A549 (cell line): Measurements from ENCODE around the gene HHATL. TPM values are rescaled to one million over a fixed set of nuclear protein-coding genes. Genes with fewer than 3 reads are reported as not detected.

ENCODE experiments used
- ATAC-seq, 2 experiments: fragments of 200-7000 bp in 1 of 2; fragments of >200 bp in 1 of 2; cut with Nextera tagmentation in 1 of 2; cut with Tn5 transposase in 1 of 2; 3 replicates each; pipeline versions ENCODE4 v1.8.0 to v1.9.1; 2018 to 2020; ENCODE audit warnings: mild to moderate bottlenecking in 1 of 2, moderate library complexity in 1 of 2
- CTCF ChIA-PET: fragments of 300-600 bp; sonication (Branson Sonifier 250); formaldehyde crosslinking; extraction: SDS; loops from one replicate; lab custom pipeline; 2021; ENCODE audit warnings: antibody characterized with exemption, inconsistent platforms; lab: Yijun Ruan, JAX
- POLR2A ChIA-PET: fragments of 350-600 bp; formaldehyde crosslinking; extraction: SDS; loops from one replicate; lab custom pipeline; 2021; ENCODE audit warnings: antibody characterized with exemption, inconsistent platforms; lab: Yijun Ruan, JAX
- DNase-seq, 2 experiments: peaks; one replicate each; pipeline versions ENCODE4 v3.0.0 to v3.0.0-alpha.2; 2011 to 2016; ENCODE audit warnings: low read depth in 1 of 2, low spot score in 1 of 2
- FAIRE-seq: peaks from 2 replicates; lab custom pipeline; 2011; peaks lifted over from hg19 to GRCh38; lab: Jason Lieb, UNC
- H3K27ac ChIP-seq, 2 experiments: fragments of >200 bp; sonication (Bioruptor Twin); formaldehyde crosslinking; 3 replicates each; pipeline ENCODE4 v1.5.1; 2016 to 2017
- H3K4me1 ChIP-seq: fragments of >200 bp; sonication (Bioruptor Twin); formaldehyde crosslinking; 3 replicates; pipeline ENCODE4 v1.6.1; 2016
- H3K4me2 ChIP-seq: fragments of >200 bp; sonication (Bioruptor Twin); formaldehyde crosslinking; 3 replicates; pipeline ENCODE4 v1.6.1; 2016
- H3K4me3 ChIP-seq: fragments of >200 bp; sonication (Bioruptor Twin); formaldehyde crosslinking; 3 replicates; pipeline ENCODE4 v1.5.1; 2016
- H3K9me3 ChIP-seq: fragments of >200 bp; sonication (Bioruptor Twin); formaldehyde crosslinking; 3 replicates; pipeline ENCODE4 v1.6.1; 2016
- CBX2 ChIP-seq: fragments of 200-600 bp; sonication (generic); IDR thresholded peaks from 2 replicates; pipeline ENCODE4 v1.6.1; 2016; ENCODE audit warnings: low read depth, mild to moderate bottlenecking, borderline replicate concordance
- CHD2 ChIP-seq: fragments of 150-350 bp; IDR thresholded peaks from 2 replicates; pipeline ENCODE4 v1.6.1; 2014; ENCODE audit warnings: low read length; ENCODE audit not compliant: partially characterized antibody
- CTCF ChIP-seq: fragments of >200 bp; sonication (Bioruptor Twin); formaldehyde crosslinking; IDR thresholded peaks from 3 replicates; pipeline ENCODE4 v1.5.1; 2016
- EHF ChIP-seq: fragments of 250-450 bp; sonication (Bioruptor Pico); IDR thresholded peaks from 2 replicates; pipeline ENCODE4 v1.5.0; 2020; ENCODE audit warnings: mild to moderate bottlenecking
- EHMT2 ChIP-seq: fragments of 200-600 bp; sonication (generic); IDR thresholded peaks from 2 replicates; pipeline ENCODE4 v1.6.1; 2016; ENCODE audit warnings: antibody characterized with exemption, low read depth, mild to moderate bottlenecking, moderate library complexity
- ELK1 ChIP-seq: fragments of 150-350 bp; IDR thresholded peaks from 2 replicates; pipeline ENCODE4 v1.6.1; 2014; ENCODE audit warnings: low read depth, mild to moderate bottlenecking, low read length
- FOSB ChIP-seq: fragments of 250-450 bp; sonication (Bioruptor Pico); IDR thresholded peaks from 2 replicates; pipeline ENCODE4 v1.5.0; 2020; ENCODE audit warnings: mild to moderate bottlenecking, moderate library complexity
- GATA3 ChIP-seq: IDR thresholded peaks from 2 replicates; pipeline ENCODE4 v1.6.1; 2012; ENCODE audit warnings: borderline replicate concordance
- HDAC2 ChIP-seq: fragments of 200-600 bp; sonication (generic); IDR thresholded peaks from 2 replicates; pipeline ENCODE4 v1.6.1; 2016
- HMGXB4 ChIP-seq: fragments of 250-450 bp; sonication (Bioruptor Pico); IDR thresholded peaks from 2 replicates; pipeline ENCODE4 v1.5.0; 2021; ENCODE audit warnings: mild to moderate bottlenecking, moderate library complexity, borderline replicate concordance
- JUNB ChIP-seq: fragments of >200 bp; sonication (Bioruptor Twin); formaldehyde crosslinking; IDR thresholded peaks from 2 replicates; pipeline ENCODE4 v1.6.1; 2016
- MAFK ChIP-seq: fragments of 450-650 bp; IDR thresholded peaks from 2 replicates; pipeline ENCODE4 v1.6.1; 2014; ENCODE audit not compliant: partially characterized antibody
- RAD21 ChIP-seq, 2 experiments: fragments of >200 bp in 1 of 2; sonication (Bioruptor Twin) in 1 of 2; formaldehyde crosslinking in 1 of 2; IDR thresholded peaks in 1 of 2; conservative IDR thresholded peaks in 1 of 2; 2 replicates in 1 of 2; 3 replicates in 1 of 2; pipeline ENCODE4 v1.6.1; 2012 to 2018; ENCODE audit warnings: inconsistent platforms in 1 of 2
- SREBF2 ChIP-seq: fragments of 450-650 bp; IDR thresholded peaks from 2 replicates; pipeline ENCODE4 v1.6.1; 2014; ENCODE audit warnings: mild to moderate bottlenecking, moderate library complexity
- ZC3H11A ChIP-seq: fragments of 450-650 bp; IDR thresholded peaks from 2 replicates; pipeline ENCODE4 v1.6.1; 2014; ENCODE audit warnings: antibody characterized with exemption, mild to moderate bottlenecking
- WGBS: methylation state at CpG from one replicate; pipeline ENCODE4 v1.1.6; 2017; ENCODE audit errors: missing lambda C conversion rate; 5-methylcytosine and 5-hydroxymethylcytosine counted together
- polyA plus RNA-seq, 4 experiments: library from polyadenylated mRNA; depleted of rRNA in 3 of 4; stranded (reverse); fragments of >200 nt; fragmentation: RNase III in 1 of 4; extraction: RNeasy Plus Mini Kit Qiagen cat#74134 plus additional on column Dnase treatment in 1 of 4; gene quantifications; 2 replicates in 3 of 4; 3 replicates in 1 of 4; pipeline ENCODE4 v1.2.3, GENCODE V29; 2011 to 2017

Gene HHATL
- polyA plus RNA-seq, 2 of the 4 experiments (the other 2 are of a cell fraction) = not detected

GRCh38 chr3:42750834-42751233, 48.2 kb upstream of the HHATL start:
- Histone ChIP-seq H3K9me3 (no peaks in the 10 kb centered on the region), H3K4me1 (no peaks in the 10 kb centered on the region), H3K4me2 (no peak overlapping the region), H3K4me3 (no peak overlapping the region), H3K27ac (no peak overlapping the region)
- TF ChIP-seq EHMT2 = no peak
- ChIA-PET POLR2A (no interaction called here), CTCF (interaction anchor here (0.9 to 1.7 kb wide), 3 partner anchors 10 to 169 kb away, joined by 3 to 8 read pairs (median 4); partner anchors contain the start of gene SEC22C)
- 67% methylated on average over 2 of the region's 7 CpGs for WGBS
- DNase-seq (no peak), FAIRE-seq (no peak), ATAC-seq (no peak)

- FAIRE-seq = no peak
- POLR2A ChIA-PET = no interaction called here
- TF ChIP-seq RAD21 (conservative IDR thresholded peaks at IDR 0.05 in 1 of 2, IDR thresholded peaks at IDR 0.05 in 1 of 2) = peak in 1 of 2 experiments; percentile 38; a peak in 2 of 5 replicates
- peak; percentile 25; the same call in 2 of the 3 replicates for TF ChIP-seq CTCF
- TF ChIP-seq FOSB (CRISPR knock-in tag) = no peak
Measured at GRCh38 chr3:42749753-42750231, 47.2 kb upstream of the HHATL start.

GRCh38 chr3:42749025-42749752, 46.6 kb upstream of the HHATL start:
- FAIRE-seq (no peak), ATAC-seq (no peak), DNase-seq (no peak)
- Histone ChIP-seq H3K9me3 (no peaks in the 10 kb centered on the region), H3K4me1 (no peaks in the 10 kb centered on the region), H3K4me3 (no peak overlapping the region)
- 85% methylated on average over 7 of the region's 10 CpGs for WGBS
- TF ChIP-seq JUNB (no peak), CTCF (no peak), GATA3 (no peak), HMGXB4 (CRISPR knock-in tag) (no peak), CBX2 (no peak), ZC3H11A (no peak), MAFK (no peak), ELK1 (no peak), SREBF2 (no peak), CHD2 (no peak), HDAC2 (no peak), EHF (CRISPR knock-in tag) (no peak)
- TF ChIP-seq, all 56 proteins: peak for 0
- H3K27ac ChIP-seq = no peak overlapping the region
- POLR2A ChIA-PET = no interaction called here
- CTCF ChIA-PET = interaction anchor here (0.9 to 1.7 kb wide), 7 partner anchors 8 to 141 kb away, joined by 3 to 8 read pairs (median 3); no protein-coding TSS in a partner anchor
- no peak overlapping the region for H3K4me2 ChIP-seq

More at GRCh38 chr3:42749753-42750231, 47.2 kb upstream of the HHATL start:
- Histone ChIP-seq H3K9me3 (no peaks in the 10 kb centered on the region), H3K4me1 (no peaks in the 10 kb centered on the region), H3K27ac (no peak overlapping the region), H3K4me2 (no peak overlapping the region), H3K4me3 (no peak overlapping the region)
- CTCF ChIA-PET = interaction anchor here (0.9 to 1.7 kb wide), 8 partner anchors 9 to 168 kb away, joined by 3 to 8 read pairs (median 3); partner anchors contain the start of gene SEC22C
- DNase-seq (peak in 1 of 2 experiments; percentile 28), ATAC-seq (peak; percentile 68 to 80; a peak in 4 of 6 replicates)
- 71% methylated on average over 10 of the region's 10 CpGs for WGBS
